Measurements from ENCODE around the gene ELFN2. TPM values are rescaled to one million over a fixed set of nuclear protein-coding genes. Genes with fewer than 3 reads are reported as not detected.
A peak's percentile ranks its signal among the peaks of the same experiment; 100 is the strongest.
"Not testable (repeated sequence)": the region's sequence is repeated elsewhere in the genome, so short reads cannot be mapped to it uniquely, and the experiment has no call there.

Gene ELFN2
- polyA plus RNA-seq, 3 donors = 0.01 TPM; not detected in 2

- WGBS (ENCODE audit: insufficient coverage) = 77% methylated on average over 8 of the region's 11 CpGs
- TF ChIP-seq CTCF (IDR thresholded peaks at IDR 0.05) = no peak
- H3K36me3 ChIP-seq (replicated peaks in 1 of 2; ENCODE audit: control insufficient read depth in 1 of 2, insufficient read depth in 2 of 2, low read length in 2 of 2) = no peaks in the 10 kb centered on the region
Observed at GRCh38 chr22:37400719-37401118, 26.6 kb downstream of the ELFN2 start.

GRCh38 chr22:37399457-37399856 is 27.8 kb downstream of the ELFN2 start:
- Mint-ChIP-seq H3K4me3 (peak overlapping the region in 1 of 2 donors; percentile 46), H3K27me3 (ENCODE audit: low read depth in 3 of 3) (peaks cover 12 to 28% (median 13%) of the 10 kb centered on the region in 3 donors)
- H3K9me3 Mint-ChIP-seq; H3K27ac ChIP-seq (ENCODE audit: low read depth in 1 of 2, low read length in 2 of 2); H3K9me3 ChIP-seq (replicated peaks in 1 of 2; ENCODE audit: control insufficient read depth in 1 of 2, insufficient read depth in 1 of 2, low read length in 2 of 2); H3K27me3 ChIP-seq (ENCODE audit: control insufficient read depth in 2 of 2, insufficient read depth in 2 of 2, low read length in 2 of 2); H2AFZ ChIP-seq (ENCODE audit: insufficient read depth, low read depth, low read length, poor library complexity, severe bottlenecking); H3K79me2 ChIP-seq (ENCODE audit: insufficient read depth, low read length); DNase-seq; H3K9ac ChIP-seq (ENCODE audit: insufficient read depth, low read length, poor library complexity, severe bottlenecking); H3K36me3 Mint-ChIP-seq; H3K4me1 ChIP-seq (ENCODE audit: control insufficient read depth in 1 of 2, insufficient read depth in 2 of 2, low read length in 2 of 2); H3K27ac Mint-ChIP-seq; H3K36me3 ChIP-seq (replicated peaks in 1 of 2; ENCODE audit: control insufficient read depth in 1 of 2, insufficient read depth in 2 of 2, low read length in 2 of 2); H3K4me2 ChIP-seq (replicated peaks; ENCODE audit: extremely low read depth, low read length, poor library complexity, severe bottlenecking); H3K4me1 Mint-ChIP-seq; H4K20me1 ChIP-seq (ENCODE audit: insufficient read depth, low read length); intact Hi-C loops (cut with micrococcal nuclease); H3K4me3 ChIP-seq (replicated peaks in 1 of 3; ENCODE audit: low read depth in 2 of 3, low read length in 3 of 3): not testable (repeated sequence)
- 96% methylated on average over 4 of the region's 19 CpGs for WGBS (ENCODE audit: insufficient coverage)

More at GRCh38 chr22:37400719-37401118, 26.6 kb downstream of the ELFN2 start:
- DNase-seq = no peak
- Histone ChIP-seq H3K9ac (ENCODE audit: insufficient read depth, low read length, poor library complexity, severe bottlenecking) (no peak overlapping the region), H3K27ac (ENCODE audit: low read depth in 1 of 2, low read length in 2 of 2) (no peak overlapping the region), H4K20me1 (ENCODE audit: insufficient read depth, low read length) (no peaks in the 10 kb centered on the region), H3K4me2 (replicated peaks; ENCODE audit: extremely low read depth, low read length, poor library complexity, severe bottlenecking) (no peak overlapping the region), H3K79me2 (ENCODE audit: insufficient read depth, low read length) (no peaks in the 10 kb centered on the region), H3K27me3 (ENCODE audit: control insufficient read depth in 2 of 2, insufficient read depth in 2 of 2, low read length in 2 of 2) (no peaks in the 10 kb centered on the region), H3K4me3 (replicated peaks in 1 of 3; ENCODE audit: low read depth in 2 of 3, low read length in 3 of 3) (no peak overlapping the region), H3K4me1 (ENCODE audit: control insufficient read depth in 1 of 2, insufficient read depth in 2 of 2, low read length in 2 of 2) (no peaks in the 10 kb centered on the region), H2AFZ (ENCODE audit: insufficient read depth, low read depth, low read length, poor library complexity, severe bottlenecking) (no peak overlapping the region), H3K9me3 (replicated peaks in 1 of 2; ENCODE audit: control insufficient read depth in 1 of 2, insufficient read depth in 1 of 2, low read length in 2 of 2) (no peaks in the 10 kb centered on the region)
- Mint-ChIP-seq H3K27me3 (ENCODE audit: low read depth in 3 of 3) (peaks cover 9 to 28% (median 13%) of the 10 kb centered on the region in 3 donors), H3K36me3 (no peaks in the 10 kb centered on the region), H3K9me3 (no peaks in the 10 kb centered on the region), H3K4me1 (no peaks in the 10 kb centered on the region), H3K27ac (no peak overlapping the region), H3K4me3 (no peak overlapping the region)
- intact Hi-C loops (cut with micrococcal nuclease) = no loop called here
